Aorta (tissue), 5 donors: ENCODE data around the gene JMJD8. TPM values are rescaled to one million over a fixed set of nuclear protein-coding genes. Genes with fewer than 3 reads are reported as not detected.

Source experiments
- ATAC-seq: fragments of 200-7000 bp; cut with Tn5 transposase; one replicate; pipeline ENCODE4 v1.9.1; 2022; ENCODE audit warnings: moderate library complexity; ENCODE audit not compliant: low FRiP score
- DNase-seq, 2 donors: peaks; one replicate each; pipeline ENCODE4 v3.0.0-alpha.2; 2020
- H3K27ac ChIP-seq, 2 donors: one replicate each; pipeline ENCODE4 v1.5.1; 2013; ENCODE audit warnings: low read length in 2 of 2, mild to moderate bottlenecking in 2 of 2, moderate library complexity in 2 of 2, control low read depth in 1 of 2, inconsistent platforms in 1 of 2, low read depth in 1 of 2
- H3K27me3 ChIP-seq, 2 donors: one replicate each; pipeline ENCODE4 v1.6.1; 2013; ENCODE audit warnings: control low read depth in 1 of 2, low read length in 1 of 2, mild to moderate bottlenecking in 1 of 2, moderate library complexity in 1 of 2; ENCODE audit not compliant: insufficient read depth in 2 of 2, control insufficient read depth in 1 of 2
- H3K36me3 ChIP-seq, 2 donors: one replicate each; pipeline ENCODE4 v1.6.1; 2013; ENCODE audit warnings: control low read depth in 1 of 2, low read length in 1 of 2, mild to moderate bottlenecking in 1 of 2; ENCODE audit not compliant: insufficient read depth in 2 of 2, control insufficient read depth in 1 of 2
- H3K4me1 ChIP-seq, 2 donors: one replicate each; pipeline ENCODE4 v1.6.1; 2013; ENCODE audit warnings: low read length in 2 of 2, control low read depth in 1 of 2, mild to moderate bottlenecking in 1 of 2, moderate library complexity in 1 of 2; ENCODE audit not compliant: insufficient read depth in 2 of 2, control insufficient read depth in 1 of 2
- H3K4me3 ChIP-seq, 2 donors: one replicate each; pipeline ENCODE4 v1.5.1; 2013; ENCODE audit warnings: low read length in 2 of 2, control low read depth in 1 of 2, mild to moderate bottlenecking in 1 of 2
- H3K9me3 ChIP-seq: one replicate; pipeline ENCODE4 v1.6.1; 2013; ENCODE audit warnings: mild to moderate bottlenecking, low read length; ENCODE audit not compliant: control insufficient read depth
- WGBS, 2 donors: extraction: QIAGEN DNeasy Blood & Tissue Kit; methylation state at CpG; one replicate each; pipeline ENCODE4 v1.1.7; 2013; 5-methylcytosine and 5-hydroxymethylcytosine counted together
- intact Hi-C, 2 donors: fragments of 100-400 bp; cut with DNase I; formaldehyde crosslinking; loops; one replicate each; pipeline versions ENCODE4 v1.14.2 to v1.15.0; 2022
- polyA plus RNA-seq, 2 donors: library from polyadenylated mRNA; stranded (reverse); fragments of 200-250 nt; gene quantifications; one replicate each; pipeline ENCODE4 v1.2.3, GENCODE V29; 2013
- total RNA-seq, 2 donors: library from RNA; stranded (reverse); fragmentation: NEBNext Ultra II Directional; extraction: Animal tissue kit (Norgen Biotek cat#: 25700); gene quantifications; one replicate each; pipeline ENCODE4 v1.2.1, GENCODE V29; 2021
- donor health status: healthy with polysubstance abuse.
- donor health status: Bipolar disorder and iron deficiency.
- donor health status: DM: no; HTN: no; CAD: no.
- donor health status: DM: no; HTN: no; CAD: no.
- donor health status: DM: yes; HTN: yes; CAD: no.

Gene JMJD8
- total and polyA plus RNA-seq, 4 donors, result 46.1 to 110 (median 53.4) TPM

- H3K9me3 ChIP-seq, result no peaks in the 10 kb centered on the region
- H3K27me3 ChIP-seq, result no peaks in the 10 kb centered on the region
- ATAC-seq (no peak), DNase-seq (no peak)
- H3K27ac ChIP-seq, result no peak overlapping the region
- H3K4me1 ChIP-seq, result no peaks in the 10 kb centered on the region
- no peak overlapping the region for H3K4me3 ChIP-seq
- whole genome bisulfite sequencing, 2 donors, result 62 to 72% methylated on average over 56 to 57 of the region's 57 CpGs
- intact Hi-C loops, result no loop called here
- peaks cover 0 to 10% of the 10 kb centered on the region in 2 donors for H3K36me3 ChIP-seq
These were observed 6.6 kb downstream of the JMJD8 start for GRCh38 chr16:677316-678190.

- DNase-seq (no peak), ATAC-seq (no peak)
- WGBS, 2 donors, result 77 to 80% methylated on average over 23 of the region's 23 CpGs
- Histone ChIP-seq H3K36me3 (peaks cover 0 to 12% of the 10 kb centered on the region in 2 donors), H3K4me1 (no peaks in the 10 kb centered on the region), H3K27ac (no peak overlapping the region), H3K9me3 (no peaks in the 10 kb centered on the region), H3K27me3 (no peaks in the 10 kb centered on the region), H3K4me3 (no peak overlapping the region)
- intact Hi-C loops, result no loop called here
These were observed 7.2 kb downstream of the JMJD8 start for GRCh38 chr16:676913-677312.

GRCh38 chr16:676565-676902, 7.6 kb downstream of the JMJD8 start:
- 93 to 94% methylated on average over 21 of the region's 21 CpGs for WGBS, 2 donors

GRCh38 chr16:675884-676564, 8.1 kb downstream of the JMJD8 start:
- 37 to 53% methylated on average over 17 to 25 of the region's 25 CpGs for WGBS, 2 donors
- H3K27ac ChIP-seq, result no peak overlapping the region

More at GRCh38 chr16:676565-676902, 7.6 kb downstream of the JMJD8 start:
- Histone ChIP-seq H3K36me3 (peaks cover 0 to 11% of the 10 kb centered on the region in 2 donors), H3K9me3 (no peaks in the 10 kb centered on the region), H3K4me3 (no peak overlapping the region), H3K4me1 (no peaks in the 10 kb centered on the region), H3K27me3 (no peaks in the 10 kb centered on the region), H3K27ac (no peak overlapping the region)
- ATAC-seq (no peak), DNase-seq (no peak)
- intact Hi-C loops, result no loop called here

GRCh38 chr16:674968-675883, 8.9 kb downstream of the JMJD8 start, which contains the start of gene RHBDL1:
RHBDL1 (plus strand) TSS chr16:675671; CDS start chr16:675791, 120 bp downstream.
- DNase-seq (no peak), ATAC-seq (no peak)
- intact Hi-C loops, result no loop called here
- 6 to 7% methylated on average over 43 to 73 of the region's 73 CpGs for WGBS, 2 donors
- Histone ChIP-seq H3K27me3 (no peaks in the 10 kb centered on the region), H3K36me3 (peaks cover 0 to 14% of the 10 kb centered on the region in 2 donors), H3K9me3 (no peaks in the 10 kb centered on the region), H3K4me1 (no peaks in the 10 kb centered on the region), H3K27ac (no peak within 1 kb of the TSS), H3K4me3 (peak within 1 kb of the TSS in 1 of 2 donors; percentile 29)

More at GRCh38 chr16:675884-676564, 8.1 kb downstream of the JMJD8 start:
- ATAC-seq (no peak), DNase-seq (no peak)
- H3K36me3 ChIP-seq, result peaks cover 0 to 11% of the 10 kb centered on the region in 2 donors
- H3K4me1 ChIP-seq, result no peaks in the 10 kb centered on the region
- no peaks in the 10 kb centered on the region for H3K9me3 ChIP-seq
- peak overlapping the region in 1 of 2 donors; percentile 29 for H3K4me3 ChIP-seq
- intact Hi-C loops, result no loop called here
- no peaks in the 10 kb centered on the region for H3K27me3 ChIP-seq

GRCh38 chr16:674214-674881, 9.8 kb downstream of the JMJD8 start:
- no peak overlapping the region for H3K27ac ChIP-seq
- H3K9me3 ChIP-seq, result no peaks in the 10 kb centered on the region
- intact Hi-C loops, result no loop called here
- WGBS, 2 donors, result 80 to 83% methylated on average over 21 to 22 of the region's 22 CpGs
- ATAC-seq, result no peak
- no peaks in the 10 kb centered on the region for H3K27me3 ChIP-seq
- peaks cover 0 to 14% of the 10 kb centered on the region in 2 donors for H3K36me3 ChIP-seq
- H3K4me3 ChIP-seq, result no peak overlapping the region
- no peaks in the 10 kb centered on the region for H3K4me1 ChIP-seq
- DNase-seq, result no peak

- no peaks in the 10 kb centered on the region for H3K27me3 ChIP-seq
- DNase-seq (no peak), ATAC-seq (no peak)
- no peaks in the 10 kb centered on the region for H3K9me3 ChIP-seq
- 90 to 91% methylated on average over 18 of the region's 18 CpGs for WGBS, 2 donors
- no peak overlapping the region for H3K27ac ChIP-seq
- no peaks in the 10 kb centered on the region for H3K4me1 ChIP-seq
- peaks cover 0 to 14% of the 10 kb centered on the region in 2 donors for H3K36me3 ChIP-seq
- no peak overlapping the region for H3K4me3 ChIP-seq
- intact Hi-C loops, result no loop called here
These were observed 10.6 kb downstream of the JMJD8 start for GRCh38 chr16:673399-673991.
